ENCODE measurements around the gene TMPRSS5.
"Not testable (repeated sequence)": the region's sequence is repeated elsewhere in the genome, so short reads cannot be mapped to it uniquely, and the experiment has no call there.

TMPRSS5 gene

GRCh38 chr11:113705871-113706655 lies at the start of gene TMPRSS5:
TMPRSS5 (minus strand) TSS chr11:113706308; CDS start chr11:113706224, 84 bp downstream.
- no peak for DNase-seq

GRCh38 chr11:113752932-113753331 lies 46.8 kb upstream of the TMPRSS5 start:
- no peak for DNase-seq

- DNase-seq, result no peak
Observed at GRCh38 chr11:113736323-113736722, 30.2 kb upstream of the TMPRSS5 start.

- no peak for DNase-seq
Observed at GRCh38 chr11:113732092-113732491, 26.0 kb upstream of the TMPRSS5 start.

GRCh38 chr11:113730887-113731726 lies 25.0 kb upstream of the TMPRSS5 start:
- DNase-seq, result peak; percentile 23

GRCh38 chr11:113729456-113729855 lies 23.3 kb upstream of the TMPRSS5 start:
- no peak for DNase-seq

- no peak for DNase-seq
Observed at GRCh38 chr11:113728814-113729213, 22.7 kb upstream of the TMPRSS5 start.

- DNase-seq, result no peak
Observed at GRCh38 chr11:113725913-113726312, 19.8 kb upstream of the TMPRSS5 start.

GRCh38 chr11:113725407-113725806 lies 19.3 kb upstream of the TMPRSS5 start:
- no peak for DNase-seq

GRCh38 chr11:113724778-113725177 lies 18.7 kb upstream of the TMPRSS5 start:
- no peak for DNase-seq

- no peak for DNase-seq
Observed at GRCh38 chr11:113723787-113724186, 17.7 kb upstream of the TMPRSS5 start.

GRCh38 chr11:113722934-113723333 lies 16.8 kb upstream of the TMPRSS5 start:
- DNase-seq, result no peak

- no peak for DNase-seq
Observed at GRCh38 chr11:113722221-113722620, 16.1 kb upstream of the TMPRSS5 start.

- DNase-seq, result no peak
Observed at GRCh38 chr11:113721462-113722066, 15.5 kb upstream of the TMPRSS5 start.

GRCh38 chr11:113720478-113720877 lies 14.4 kb upstream of the TMPRSS5 start:
- not testable (repeated sequence) for DNase-seq

GRCh38 chr11:113715882-113716625 lies 9.9 kb upstream of the TMPRSS5 start:
- DNase-seq, result no peak

GRCh38 chr11:113715273-113715672 lies 9.2 kb upstream of the TMPRSS5 start:
- no peak for DNase-seq

- DNase-seq, result no peak
Observed at GRCh38 chr11:113710989-113711388, 4.9 kb upstream of the TMPRSS5 start.

GRCh38 chr11:113703551-113703950 lies 2.6 kb downstream of the TMPRSS5 start:
- not testable (repeated sequence) for DNase-seq

GRCh38 chr11:113701491-113701890 lies 4.6 kb downstream of the TMPRSS5 start:
- DNase-seq, result no peak

- no peak for DNase-seq
Observed at GRCh38 chr11:113698515-113698914, 7.6 kb downstream of the TMPRSS5 start.

GRCh38 chr11:113697756-113698407 lies 8.2 kb downstream of the TMPRSS5 start:
- DNase-seq, result no peak
